OCI-LY1 (cell line): Measurements from ENCODE around the gene RXFP3.

Experiments used
- CTCF ChIP-seq: fragments of 200-600 bp; sonication (generic), shearing (Covaris generic); IDR thresholded peaks from 2 replicates; pipeline ENCODE4 v1.5.1; 2017; ENCODE audit warnings: mild to moderate bottlenecking, antibody characterized with exemption, low read length, moderate library complexity, mixed read lengths
- EZH2 ChIP-seq: fragments of 200-600 bp; sonication (generic), shearing (Covaris generic); IDR thresholded peaks from 2 replicates; pipeline ENCODE4 v1.8.0; 2017; ENCODE audit warnings: borderline replicate concordance, mixed run types, mild to moderate bottlenecking, antibody characterized with exemption, low read length, moderate library complexity, mixed read lengths

GRCh38 chr5:33944543-33945132, 8.5 kb downstream of the RXFP3 start:
- TF ChIP-seq CTCF (no peak), EZH2 (no peak)
